ENCODE data around the gene TCEANC2.

DNA sequence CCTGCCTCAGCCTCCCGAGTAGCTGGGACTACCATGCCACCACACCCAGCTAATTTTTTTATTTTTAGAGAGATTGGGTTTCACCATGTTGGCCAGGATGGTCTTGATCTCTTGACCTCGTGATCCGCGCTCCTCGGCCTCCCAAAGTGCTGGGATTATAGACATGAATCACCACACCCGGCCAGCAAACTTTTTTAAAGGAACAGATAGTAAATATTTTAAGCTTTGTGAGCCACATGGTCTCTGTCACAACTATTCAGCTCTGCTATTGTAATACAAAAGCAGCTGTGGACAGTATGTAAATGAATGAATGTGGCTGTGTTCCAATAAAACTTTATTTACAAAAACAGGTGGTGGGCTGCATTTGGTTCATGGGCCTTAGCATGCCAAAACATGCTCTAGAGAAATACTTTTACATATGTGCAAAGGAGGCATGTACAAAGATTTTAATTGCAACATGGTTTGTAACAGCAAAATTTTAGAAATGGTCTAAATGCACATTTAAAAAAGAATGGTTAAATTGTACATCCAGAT lies 52.4 kb downstream of the TCEANC2 start:
- TF ChIP-seq EZH2 (IDR thresholded peaks at IDR 0.05) (no peak), POLR2AphosphoS5 (IDR thresholded peaks at IDR 0.05; ENCODE audit: borderline replicate concordance, low read depth, low read length) (no peak)
